Measurements from ENCODE around the gene ELK1.

The ELK1 gene

GRCh38 chrX:47613082-47613481 is 37.3 kb downstream of the ELK1 start:
- no peaks in the 10 kb centered on the region for H3K4me1 Mint-ChIP-seq
- no peak overlapping the region for H3K4me3 Mint-ChIP-seq
- peaks cover 11% of the 10 kb centered on the region for H3K27me3 Mint-ChIP-seq (ENCODE audit: low read depth)
- peaks cover 14% of the 10 kb centered on the region for H3K9me3 Mint-ChIP-seq
- H3K36me3 Mint-ChIP-seq (ENCODE audit: low read depth) = no peaks in the 10 kb centered on the region
- TF ChIP-seq, protein P1, sequence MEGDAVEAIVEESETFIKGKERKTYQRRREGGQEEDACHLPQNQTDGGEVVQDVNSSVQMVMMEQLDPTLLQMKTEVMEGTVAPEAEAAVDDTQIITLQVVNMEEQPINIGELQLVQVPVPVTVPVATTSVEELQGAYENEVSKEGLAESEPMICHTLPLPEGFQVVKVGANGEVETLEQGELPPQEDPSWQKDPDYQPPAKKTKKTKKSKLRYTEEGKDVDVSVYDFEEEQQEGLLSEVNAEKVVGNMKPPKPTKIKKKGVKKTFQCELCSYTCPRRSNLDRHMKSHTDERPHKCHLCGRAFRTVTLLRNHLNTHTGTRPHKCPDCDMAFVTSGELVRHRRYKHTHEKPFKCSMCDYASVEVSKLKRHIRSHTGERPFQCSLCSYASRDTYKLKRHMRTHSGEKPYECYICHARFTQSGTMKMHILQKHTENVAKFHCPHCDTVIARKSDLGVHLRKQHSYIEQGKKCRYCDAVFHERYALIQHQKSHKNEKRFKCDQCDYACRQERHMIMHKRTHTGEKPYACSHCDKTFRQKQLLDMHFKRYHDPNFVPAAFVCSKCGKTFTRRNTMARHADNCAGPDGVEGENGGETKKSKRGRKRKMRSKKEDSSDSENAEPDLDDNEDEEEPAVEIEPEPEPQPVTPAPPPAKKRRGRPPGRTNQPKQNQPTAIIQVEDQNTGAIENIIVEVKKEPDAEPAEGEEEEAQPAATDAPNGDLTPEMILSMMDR (IDR thresholded peaks at IDR 0.05; ENCODE audit: unreplicated experiment in 3 of 3) = no peak
- H3K27ac Mint-ChIP-seq = no peak overlapping the region

GRCh38 chrX:47612418-47612817 is 37.9 kb downstream of the ELK1 start:
- H3K9me3 Mint-ChIP-seq = peaks cover 7% of the 10 kb centered on the region
- TF ChIP-seq, protein P1 (IDR thresholded peaks at IDR 0.05; ENCODE audit: unreplicated experiment in 3 of 3) = no peak
- no peaks in the 10 kb centered on the region for H3K36me3 Mint-ChIP-seq (ENCODE audit: low read depth)
- peaks cover 5% of the 10 kb centered on the region for H3K27me3 Mint-ChIP-seq (ENCODE audit: low read depth)
- no peak overlapping the region for H3K4me3 Mint-ChIP-seq
- no peaks in the 10 kb centered on the region for H3K4me1 Mint-ChIP-seq
- no peak overlapping the region for H3K27ac Mint-ChIP-seq

DNA sequence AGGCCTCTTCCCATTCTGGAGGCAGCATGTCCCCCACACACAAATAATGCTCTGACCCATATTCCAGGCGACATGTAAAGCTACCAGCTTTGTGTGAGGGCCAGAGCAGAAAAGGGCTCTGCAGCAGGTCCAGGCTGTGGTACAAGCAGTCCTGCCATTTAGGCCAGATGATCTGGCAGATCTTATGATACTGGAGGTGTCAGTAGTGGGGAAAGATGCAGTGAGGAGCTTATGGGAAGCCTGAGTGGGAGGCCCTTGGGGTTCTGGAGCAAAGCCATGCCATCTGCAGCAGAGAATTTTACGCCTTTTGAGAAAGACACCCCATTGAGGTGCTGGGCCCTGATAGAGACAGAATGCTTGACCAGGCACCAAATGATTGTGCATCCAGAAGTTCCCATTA is 38.4 kb downstream of the ELK1 start:
- Mint-ChIP-seq H3K4me3 (no peak overlapping the region), H3K27me3 (ENCODE audit: low read depth) (peaks cover 4% of the 10 kb centered on the region), H3K27ac (no peak overlapping the region), H3K36me3 (ENCODE audit: low read depth) (no peaks in the 10 kb centered on the region), H3K4me1 (no peaks in the 10 kb centered on the region), H3K9me3 (peaks cover 7% of the 10 kb centered on the region)
- TF ChIP-seq, protein P1 (IDR thresholded peaks at IDR 0.05; ENCODE audit: unreplicated experiment in 3 of 3) = no peak

DNA sequence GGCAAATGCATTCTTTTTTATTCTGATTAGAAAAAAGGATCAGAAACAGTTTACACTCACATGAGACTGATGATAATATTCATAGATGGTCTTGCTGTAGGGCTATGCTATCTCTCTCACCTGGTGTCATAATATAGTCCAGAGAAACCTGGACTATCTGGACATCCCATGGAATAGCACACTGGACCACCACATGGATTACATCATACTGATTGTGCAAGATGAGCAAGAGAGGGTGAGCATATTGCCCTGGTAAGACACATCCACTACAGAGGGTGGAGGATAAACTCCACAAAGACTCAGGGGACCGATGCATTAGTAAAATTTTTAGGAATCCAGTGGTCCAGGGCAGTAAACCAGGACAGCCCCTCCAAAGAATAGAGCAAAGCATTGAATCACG is 38.9 kb downstream of the ELK1 start:
- Mint-ChIP-seq H3K27ac (no peak overlapping the region), H3K4me1 (no peaks in the 10 kb centered on the region), H3K4me3 (no peak overlapping the region), H3K9me3 (peaks cover 9% of the 10 kb centered on the region), H3K27me3 (ENCODE audit: low read depth) (peaks cover 4% of the 10 kb centered on the region), H3K36me3 (ENCODE audit: low read depth) (no peaks in the 10 kb centered on the region)
- TF ChIP-seq, protein P1 (IDR thresholded peaks at IDR 0.05; ENCODE audit: unreplicated experiment in 3 of 3) = no peak

GRCh38 chrX:47610511-47610910 is 39.9 kb downstream of the ELK1 start:
- Mint-ChIP-seq H3K4me1 (no peaks in the 10 kb centered on the region), H3K36me3 (ENCODE audit: low read depth) (no peaks in the 10 kb centered on the region), H3K27ac (no peak overlapping the region), H3K27me3 (ENCODE audit: low read depth) (peaks cover 6% of the 10 kb centered on the region), H3K9me3 (peaks cover 11% of the 10 kb centered on the region), H3K4me3 (no peak overlapping the region)
- TF ChIP-seq, protein P1 (IDR thresholded peaks at IDR 0.05; ENCODE audit: unreplicated experiment in 3 of 3) = no peak

GRCh38 chrX:47608130-47608810 is 42.1 kb downstream of the ELK1 start:
- H3K4me1 Mint-ChIP-seq = no peaks in the 10 kb centered on the region
- peaks cover 13% of the 10 kb centered on the region for H3K9me3 Mint-ChIP-seq
- TF ChIP-seq, protein P1 (IDR thresholded peaks at IDR 0.05; ENCODE audit: unreplicated experiment in 3 of 3) = no peak
- no peaks in the 10 kb centered on the region for H3K36me3 Mint-ChIP-seq (ENCODE audit: low read depth)
- peaks cover 3% of the 10 kb centered on the region for H3K27me3 Mint-ChIP-seq (ENCODE audit: low read depth)
- H3K27ac Mint-ChIP-seq = no peak overlapping the region
- H3K4me3 Mint-ChIP-seq = no peak overlapping the region
